NCI-H524 (cell line): Measurements from ENCODE around the gene GJC3.
"Not testable (repeated sequence)": the region's sequence is repeated elsewhere in the genome, so short reads cannot be mapped to it uniquely, and the experiment has no call there.

Experiments used
- DNase-seq, 2 experiments: peaks; one replicate each; lab custom pipeline; 2025; lab: John Stamatoyannopoulos, UW

GJC3 gene

GRCh38 chr7:99930376-99930775 lies 956 bp upstream of the GJC3 start:
- DNase-seq: no peak

- no peak for DNase-seq
Measured at GRCh38 chr7:99929730-99930053, 272 bp upstream of the GJC3 start.

GRCh38 chr7:99928188-99928587 lies 1.2 kb downstream of the GJC3 start:
- no peak for DNase-seq

GRCh38 chr7:99927536-99927935 lies 1.9 kb downstream of the GJC3 start:
- DNase-seq: no peak

GRCh38 chr7:99926321-99926720 lies 3.1 kb downstream of the GJC3 start:
- no peak for DNase-seq

GRCh38 chr7:99923200-99923599 lies 6.2 kb downstream of the GJC3 start:
- no peak for DNase-seq

- DNase-seq: no peak
Measured at GRCh38 chr7:99920149-99920548, 9.3 kb downstream of the GJC3 start.

GRCh38 chr7:99919814-99920112 lies 9.7 kb downstream of the GJC3 start:
- no peak for DNase-seq

- peak; percentile 73 to 81 for DNase-seq
Measured at GRCh38 chr7:99918959-99919813, 10.2 kb downstream of the GJC3 start, which contains the start of gene TRIM4. Gene TRIM4, minus strand, starts transcription at chr7:99919530. Its CDS starts 129 bp downstream, at chr7:99919401.

- no peak for DNase-seq
Measured at GRCh38 chr7:99910976-99911375, 18.4 kb downstream of the GJC3 start.

- no peak for DNase-seq
Measured at GRCh38 chr7:99901581-99901980, 27.8 kb downstream of the GJC3 start.

- no peak for DNase-seq
Measured at GRCh38 chr7:99899830-99900519, 29.4 kb downstream of the GJC3 start.

GRCh38 chr7:99898836-99899235 lies 30.6 kb downstream of the GJC3 start:
- no peak for DNase-seq

- DNase-seq: no peak
Measured at GRCh38 chr7:99898023-99898357, 31.4 kb downstream of the GJC3 start.

- DNase-seq: no peak
Measured at GRCh38 chr7:99897322-99898022, 31.9 kb downstream of the GJC3 start.

- DNase-seq: no peak
Measured at GRCh38 chr7:99894738-99895137, 34.7 kb downstream of the GJC3 start.

GRCh38 chr7:99893280-99893679 lies 36.1 kb downstream of the GJC3 start:
- DNase-seq: no peak

GRCh38 chr7:99890348-99890747 lies 39.1 kb downstream of the GJC3 start:
- not testable (repeated sequence) for DNase-seq

- DNase-seq: not testable (repeated sequence)
Measured at GRCh38 chr7:99888366-99888765, 41.1 kb downstream of the GJC3 start.

- no peak for DNase-seq
Measured at GRCh38 chr7:99881370-99881769, 48.0 kb downstream of the GJC3 start.

- DNase-seq: no peak
Measured at GRCh38 chr7:99876933-99877332, 52.5 kb downstream of the GJC3 start, which contains the start of gene OR2AE1. Gene OR2AE1, minus strand, starts transcription at chr7:99877033. Its CDS starts 0 bp downstream, at chr7:99877033.

GRCh38 chr7:99876491-99876890 lies 52.9 kb downstream of the GJC3 start:
- DNase-seq: no peak
